GM21825 (cell line): ENCODE measurements around the gene HOXB13.
"Not testable (repeated sequence)": the region's sequence is repeated elsewhere in the genome, so short reads cannot be mapped to it uniquely, and the experiment has no call there.

Source experiments
- ATAC-seq: cut with Tn5 transposase; IDR thresholded peaks from one replicate; pipeline ENCODE4 v1.9.1; 2021; ENCODE audit warnings: mild to moderate bottlenecking, moderate library complexity; ENCODE audit not compliant: unreplicated experiment

The HOXB13 gene

GRCh38 chr17:48726916-48727286 lies 1.6 kb downstream of the HOXB13 start:
- no peak for ATAC-seq

DNA sequence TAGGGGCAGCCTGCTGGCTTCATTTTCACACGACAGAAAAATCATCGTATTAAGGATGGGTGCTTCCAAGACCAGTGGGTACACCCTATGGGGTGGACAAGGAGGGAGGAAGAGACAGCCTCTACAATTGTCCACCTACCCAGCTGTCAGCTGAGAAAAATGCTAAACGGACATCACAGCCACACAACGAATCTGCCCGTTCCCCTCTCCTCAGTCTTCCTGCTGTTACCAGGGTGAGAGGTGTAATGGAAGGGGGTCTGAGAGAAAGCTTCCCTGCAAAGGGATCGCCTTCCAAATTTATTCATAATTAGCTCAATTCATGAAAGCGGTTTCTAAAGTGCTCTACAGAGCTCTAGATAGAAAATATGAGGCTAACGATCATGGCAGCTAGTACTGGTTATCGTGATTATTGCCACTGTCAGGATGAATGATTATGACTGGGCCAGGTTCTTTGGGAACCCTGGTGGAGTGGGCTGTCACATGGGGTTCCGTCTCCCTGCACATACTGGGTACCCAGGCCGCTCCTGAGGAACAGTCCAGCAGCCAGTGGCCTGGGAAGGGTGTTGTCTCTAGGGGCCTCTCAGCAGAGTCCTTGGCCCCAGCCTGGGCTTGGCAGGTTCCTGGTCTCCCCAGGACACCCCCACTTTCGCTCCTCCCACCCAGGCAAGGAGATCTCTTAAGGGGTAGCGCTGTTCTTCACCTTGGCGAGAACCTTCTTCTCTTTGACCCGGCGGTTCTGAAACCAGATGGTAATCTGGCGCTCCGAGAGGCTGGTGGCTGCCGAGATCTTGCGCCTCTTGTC lies 2.2 kb downstream of the HOXB13 start:
- no peak for ATAC-seq

DNA sequence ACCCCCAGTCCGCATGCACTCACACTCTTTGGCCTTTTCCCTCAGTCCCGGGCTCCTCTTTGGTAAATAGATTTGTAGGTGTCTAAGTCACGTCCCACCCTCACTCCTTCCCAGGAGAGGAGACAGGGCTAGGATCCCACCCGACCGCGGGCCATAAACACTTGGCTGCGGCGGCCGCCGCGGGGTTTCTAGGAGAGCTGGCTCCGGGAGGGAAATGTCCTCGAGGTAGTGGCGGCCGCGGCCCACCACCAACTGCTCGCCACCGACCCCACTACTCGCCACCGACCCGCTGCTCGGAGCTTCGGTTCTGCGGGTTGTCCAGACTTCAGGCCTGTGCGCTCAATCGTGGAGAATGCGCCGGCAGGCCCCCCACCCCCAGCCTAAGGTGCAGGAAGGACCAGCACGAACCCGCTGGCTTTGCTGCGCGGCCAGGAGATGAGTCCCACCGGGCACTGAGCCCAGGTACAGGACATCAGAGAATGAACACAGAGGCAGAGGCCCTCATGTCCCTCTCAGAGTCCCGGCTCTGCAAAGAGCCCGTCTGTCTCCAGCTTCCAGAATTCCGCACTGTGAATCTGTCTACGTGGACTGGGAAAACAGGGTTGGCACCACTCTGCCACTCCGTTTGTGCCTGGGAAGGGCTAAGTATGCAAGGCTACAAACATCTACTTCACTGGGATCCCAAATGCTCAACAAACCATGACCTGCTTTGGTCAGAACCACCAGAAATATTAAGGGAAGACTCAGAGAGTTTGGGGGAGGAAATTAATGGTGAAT lies 3.1 kb downstream of the HOXB13 start:
- ATAC-seq: no peak

DNA sequence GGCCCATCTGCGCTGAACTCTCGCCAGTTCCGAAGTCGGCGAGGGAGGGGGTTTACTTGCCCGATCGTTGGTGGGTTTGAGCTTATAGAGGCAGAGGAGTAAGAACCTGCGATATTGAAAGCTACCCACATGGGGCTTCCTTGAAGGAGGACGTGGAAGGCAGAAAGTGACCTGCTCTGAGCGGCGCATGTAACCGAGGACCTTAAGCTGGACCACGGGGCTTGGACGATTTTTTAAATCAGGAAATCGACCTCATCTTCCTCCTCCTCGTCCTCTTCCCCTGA lies 3.6 kb downstream of the HOXB13 start:
- no peak for ATAC-seq

- no peak for ATAC-seq
Measured at GRCh38 chr17:48724251-48725003, 4.1 kb downstream of the HOXB13 start.

GRCh38 chr17:48723423-48724250 lies 4.9 kb downstream of the HOXB13 start:
- ATAC-seq: no peak

GRCh38 chr17:48722915-48723422 lies 5.6 kb downstream of the HOXB13 start, which contains the start of gene PRAC2:
PRAC2 (plus strand) TSS chr17:48723185; CDS start chr17:48724411, 1,226 bp downstream.
- ATAC-seq: no peak

GRCh38 chr17:48722201-48722907 lies 6.2 kb downstream of the HOXB13 start, which contains the start of gene PRAC1:
PRAC1 (minus strand) TSS chr17:48722518; CDS start chr17:48722392, 126 bp downstream.
- ATAC-seq: no peak

DNA sequence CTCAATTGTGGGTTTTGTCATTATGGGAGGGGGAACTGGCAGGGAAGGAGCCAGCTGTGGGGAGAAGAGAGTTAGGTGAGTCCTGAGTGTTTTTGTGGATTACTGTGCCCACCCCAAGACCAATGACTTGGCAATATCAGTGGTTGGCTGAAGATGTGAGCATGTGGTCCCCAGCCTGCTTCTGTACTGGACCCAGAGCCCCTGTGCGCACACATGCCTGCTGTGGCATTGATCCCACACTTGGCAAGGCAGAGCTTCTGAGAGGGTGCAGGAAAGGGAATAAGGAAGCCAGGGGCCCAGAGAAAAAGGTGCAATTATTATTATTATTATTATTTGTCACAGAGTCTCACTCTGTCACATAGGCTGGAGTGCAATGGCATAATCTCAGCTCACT lies 7.5 kb downstream of the HOXB13 start:
- ATAC-seq: no peak

DNA sequence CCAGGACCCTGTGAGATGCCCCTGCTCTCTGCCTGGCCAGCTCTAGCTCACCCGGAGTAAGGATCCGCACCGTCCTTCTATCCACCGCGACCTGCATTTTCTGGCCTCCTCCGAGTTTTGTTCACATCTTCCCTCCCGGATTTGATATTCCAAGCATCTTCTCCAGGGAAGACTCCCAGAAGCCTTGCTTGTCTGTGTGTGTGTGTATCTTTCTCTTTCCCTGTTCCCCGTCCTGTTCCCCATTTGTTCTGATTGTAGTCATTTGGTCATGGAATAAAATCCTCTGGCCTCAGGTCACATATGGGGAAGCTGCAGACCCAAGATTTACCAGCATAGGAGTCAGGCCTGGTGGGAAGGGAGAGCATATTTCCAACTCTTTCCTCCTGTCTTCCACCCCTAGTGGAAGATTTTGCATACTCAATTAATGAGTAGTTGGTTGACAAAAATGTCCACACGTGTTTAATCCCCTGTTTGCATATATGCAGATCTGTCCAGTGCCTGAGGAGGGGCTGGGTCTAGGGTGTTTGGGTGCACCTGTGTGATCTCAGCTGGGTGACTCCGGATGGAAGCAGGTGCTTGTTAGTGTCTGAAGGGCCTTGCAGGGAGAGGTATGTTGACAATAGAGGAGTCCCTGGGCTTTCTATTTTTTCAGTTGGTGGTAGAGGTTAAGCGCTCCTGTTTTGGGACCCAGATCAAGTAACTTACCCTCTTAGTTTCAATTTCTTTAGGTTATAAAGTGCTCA lies 8.1 kb downstream of the HOXB13 start:
- no peak for ATAC-seq

DNA sequence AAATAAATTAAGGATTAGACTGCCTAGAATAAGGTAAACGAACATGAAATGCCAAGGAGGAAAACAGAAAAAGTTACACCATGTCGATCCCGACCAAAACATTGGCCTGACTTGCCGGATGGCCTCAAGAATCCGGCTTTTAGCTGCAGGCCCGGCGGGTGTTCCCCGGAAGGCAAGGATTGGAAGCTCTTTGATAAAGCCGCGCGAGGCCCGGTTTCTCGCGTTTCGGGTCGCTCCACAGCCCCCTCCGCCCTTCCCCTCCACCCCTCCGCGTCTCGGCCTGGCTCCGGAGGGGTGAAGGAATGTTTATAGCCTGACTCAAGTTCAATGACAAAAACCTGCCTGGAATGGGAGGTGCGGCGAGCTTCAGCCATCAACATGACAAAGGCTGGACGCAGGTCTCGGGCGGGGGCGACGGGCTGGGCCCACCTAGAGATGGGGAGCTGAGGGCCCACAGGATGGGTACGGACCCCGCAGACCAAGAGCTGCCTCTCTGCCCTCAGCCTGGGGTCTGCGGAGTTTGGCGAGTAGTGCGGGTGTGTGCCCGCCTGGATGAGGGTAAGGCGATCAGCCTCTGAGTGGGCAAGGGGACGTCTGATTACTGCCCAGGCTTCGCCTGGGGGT lies 8.8 kb downstream of the HOXB13 start:
- no peak for ATAC-seq

- no peak for ATAC-seq
Measured at GRCh38 chr17:48718761-48719641, 9.5 kb downstream of the HOXB13 start.

- no peak for ATAC-seq
Measured at GRCh38 chr17:48718227-48718760, 10.3 kb downstream of the HOXB13 start.

DNA sequence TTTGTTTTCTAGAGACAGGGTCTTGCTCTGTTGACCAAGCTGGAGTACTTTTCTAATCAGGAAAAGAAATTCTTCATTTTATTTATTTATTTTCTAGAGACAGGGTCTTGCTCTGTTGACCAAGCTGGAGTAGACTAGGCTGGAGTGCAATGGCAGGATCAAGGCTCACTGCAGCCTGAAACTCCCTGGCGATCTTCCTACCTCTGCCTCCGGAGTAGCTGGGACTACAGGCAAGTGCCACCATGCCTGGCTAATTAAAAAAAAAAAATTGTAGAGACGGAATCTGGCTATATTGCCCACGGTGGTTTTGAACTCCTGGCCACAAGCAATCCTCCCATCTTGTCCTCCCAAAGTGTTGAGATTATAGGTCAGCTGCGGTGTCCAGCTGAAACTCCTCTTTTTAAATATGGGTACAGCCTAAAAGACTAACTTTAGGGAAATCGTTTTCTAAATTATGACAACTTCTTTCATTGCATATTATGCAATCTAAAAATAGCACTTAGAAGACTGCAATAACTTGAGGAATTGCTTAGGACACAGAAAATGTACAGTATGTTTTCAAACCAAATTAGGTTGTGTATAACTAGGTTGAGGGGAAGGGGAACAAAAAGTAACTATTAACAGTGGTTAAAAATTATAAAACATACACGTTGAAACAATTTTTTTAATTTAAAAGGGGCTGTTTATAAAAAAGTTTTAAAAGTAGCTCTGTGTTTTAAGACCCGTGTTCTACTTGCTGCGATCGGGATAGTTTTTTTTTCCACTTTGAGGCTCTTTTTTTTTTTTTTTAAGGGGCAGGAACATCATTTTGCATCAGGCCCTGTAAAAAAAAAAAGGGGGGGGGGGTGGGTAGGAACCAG lies 11.0 kb downstream of the HOXB13 start:
- ATAC-seq: no peak

DNA sequence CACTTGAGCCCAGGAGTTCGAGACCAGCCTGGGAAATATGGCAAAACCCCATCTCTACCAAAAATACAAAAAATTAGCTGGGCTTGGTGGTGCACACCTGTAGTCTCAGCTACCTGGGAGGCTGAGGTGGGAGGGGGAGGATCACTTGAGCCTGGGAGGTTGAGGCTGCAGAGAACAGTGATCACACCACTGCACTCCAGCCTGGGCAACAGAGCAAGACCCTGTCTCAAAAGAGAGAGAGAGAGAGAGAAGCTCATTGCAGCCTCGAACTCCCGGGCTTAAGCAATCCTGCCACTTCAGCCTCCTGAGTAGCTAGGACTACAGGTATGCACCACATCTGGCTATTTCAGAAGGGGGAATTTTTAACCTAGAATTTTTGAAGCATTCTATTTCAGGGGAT lies 12.0 kb downstream of the HOXB13 start:
- not testable (repeated sequence) for ATAC-seq
